NCI-H1930 (cell line): Measurements from ENCODE around the gene CACNA2D2.

ENCODE experiments used
- DNase-seq, 2 experiments: peaks; one replicate each; lab custom pipeline; 2025; lab: John Stamatoyannopoulos, UW

The CACNA2D2 gene

GRCh38 chr3:50502225-50502583, 1.2 kb downstream of the CACNA2D2 start:
- no peak for DNase-seq

GRCh38 chr3:50495609-50496423, 7.6 kb downstream of the CACNA2D2 start:
- no peak for DNase-seq

GRCh38 chr3:50494126-50494525, 9.3 kb downstream of the CACNA2D2 start:
- no peak for DNase-seq

- no peak for DNase-seq
Measured at GRCh38 chr3:50493623-50494022, 9.8 kb downstream of the CACNA2D2 start.

GRCh38 chr3:50493086-50493485, 10.3 kb downstream of the CACNA2D2 start:
- no peak for DNase-seq

GRCh38 chr3:50491023-50491422, 12.4 kb downstream of the CACNA2D2 start:
- no peak for DNase-seq

GRCh38 chr3:50490424-50490823, 13.0 kb downstream of the CACNA2D2 start:
- DNase-seq = no peak

- no peak for DNase-seq
Measured at GRCh38 chr3:50487181-50487580, 16.3 kb downstream of the CACNA2D2 start.

- no peak for DNase-seq
Measured at GRCh38 chr3:50486219-50486888, 17.1 kb downstream of the CACNA2D2 start.

- no peak for DNase-seq
Measured at GRCh38 chr3:50484722-50485121, 18.7 kb downstream of the CACNA2D2 start.

GRCh38 chr3:50483374-50483773, 20.1 kb downstream of the CACNA2D2 start:
- no peak for DNase-seq

GRCh38 chr3:50481992-50482391, 21.4 kb downstream of the CACNA2D2 start:
- no peak for DNase-seq

- DNase-seq = no peak
Measured at GRCh38 chr3:50480471-50480870, 23.0 kb downstream of the CACNA2D2 start.

- DNase-seq = no peak
Measured at GRCh38 chr3:50479523-50479922, 23.9 kb downstream of the CACNA2D2 start.

GRCh38 chr3:50478671-50479260, 24.7 kb downstream of the CACNA2D2 start:
- no peak for DNase-seq

GRCh38 chr3:50478051-50478450, 25.4 kb downstream of the CACNA2D2 start:
- DNase-seq = no peak

GRCh38 chr3:50475348-50475747, 28.1 kb downstream of the CACNA2D2 start:
- no peak for DNase-seq

- DNase-seq = no peak
Measured at GRCh38 chr3:50474717-50475116, 28.7 kb downstream of the CACNA2D2 start.

GRCh38 chr3:50473768-50474167, 29.7 kb downstream of the CACNA2D2 start:
- DNase-seq = no peak

GRCh38 chr3:50472958-50473357, 30.5 kb downstream of the CACNA2D2 start:
- DNase-seq = no peak

- DNase-seq = no peak
Measured at GRCh38 chr3:50470658-50471057, 32.8 kb downstream of the CACNA2D2 start.

- DNase-seq = no peak
Measured at GRCh38 chr3:50467919-50468318, 35.5 kb downstream of the CACNA2D2 start.

GRCh38 chr3:50466177-50466576, 37.3 kb downstream of the CACNA2D2 start:
- no peak for DNase-seq
